GDM1 (cell line): ENCODE results near the gene MBNL1.
"Not testable (repeated sequence)": the region's sequence is repeated elsewhere in the genome, so short reads cannot be mapped to it uniquely, and the experiment has no call there.

Experiments used
- DNase-seq: peaks from one replicate; lab custom pipeline; 2025; lab: John Stamatoyannopoulos, UW

Gene MBNL1

GRCh38 chr3:152350139-152350538 is 81.4 kb downstream of the MBNL1 start:
- DNase-seq: no peak

GRCh38 chr3:152350776-152351175 is 82.0 kb downstream of the MBNL1 start:
- no peak for DNase-seq

- no peak for DNase-seq
These were observed 83.8 kb downstream of the MBNL1 start for GRCh38 chr3:152352554-152352953.

- DNase-seq: no peak
These were observed 84.8 kb downstream of the MBNL1 start for GRCh38 chr3:152353578-152353977.

- no peak for DNase-seq
These were observed 87.3 kb downstream of the MBNL1 start for GRCh38 chr3:152355744-152356665.

GRCh38 chr3:152356870-152357276 is 88.1 kb downstream of the MBNL1 start:
- DNase-seq: no peak

GRCh38 chr3:152357587-152357986 is 88.9 kb downstream of the MBNL1 start:
- no peak for DNase-seq

GRCh38 chr3:152359385-152360248 is 90.9 kb downstream of the MBNL1 start:
- no peak for DNase-seq

- DNase-seq: no peak
These were observed 91.6 kb downstream of the MBNL1 start for GRCh38 chr3:152360302-152360701.

- no peak for DNase-seq
These were observed 92.2 kb downstream of the MBNL1 start for GRCh38 chr3:152360966-152361365.

- no peak for DNase-seq
These were observed 93.4 kb downstream of the MBNL1 start for GRCh38 chr3:152362086-152362485.

- no peak for DNase-seq
These were observed 95.5 kb downstream of the MBNL1 start for GRCh38 chr3:152364237-152364636.

- DNase-seq: no peak
These were observed 96.4 kb downstream of the MBNL1 start for GRCh38 chr3:152365126-152365525.

GRCh38 chr3:152365766-152366593 is 97.3 kb downstream of the MBNL1 start:
- DNase-seq: no peak

- DNase-seq: not testable (repeated sequence)
These were observed 98.5 kb downstream of the MBNL1 start for GRCh38 chr3:152367192-152367591.

- not testable (repeated sequence) for DNase-seq
These were observed 103.9 kb downstream of the MBNL1 start for GRCh38 chr3:152372633-152373032.

- DNase-seq: no peak
These were observed 104.7 kb downstream of the MBNL1 start for GRCh38 chr3:152373379-152373778.

- no peak for DNase-seq
These were observed 105.7 kb downstream of the MBNL1 start for GRCh38 chr3:152374262-152374990.

GRCh38 chr3:152375546-152375945 is 106.8 kb downstream of the MBNL1 start:
- DNase-seq: no peak

GRCh38 chr3:152376351-152377183 is 107.8 kb downstream of the MBNL1 start:
- DNase-seq: peak; percentile 76
